Transverse colon (tissue), 4 donors: ENCODE measurements around the gene KTI12. TPM values are rescaled to one million over a fixed set of nuclear protein-coding genes. Genes with fewer than 3 reads are reported as not detected.

Experiments
- DNase-seq: peaks from one replicate; pipeline ENCODE4 v3.0.0-alpha.2; 2019
- H3K27ac ChIP-seq, 4 donors: fragments of 200-600 bp; sonication (generic); 2 replicates each; pipeline ENCODE4 v1.5.1; 2016 to 2018; ENCODE audit warnings: inconsistent platforms in 4 of 4
- H3K27me3 ChIP-seq: fragments of 200-600 bp; sonication (generic); 2 replicates; pipeline ENCODE4 v1.5.1; 2017; ENCODE audit warnings: inconsistent platforms
- H3K36me3 ChIP-seq, 4 donors: fragments of 200-600 bp; sonication (generic); 2 replicates each; pipeline ENCODE4 v1.5.1; 2017 to 2019; ENCODE audit warnings: inconsistent platforms in 4 of 4
- H3K4me1 ChIP-seq, 4 donors: fragments of 200-600 bp; sonication (generic); 2 replicates each; pipeline ENCODE4 v1.5.1; 2017 to 2020; ENCODE audit warnings: inconsistent platforms in 4 of 4
- H3K4me3 ChIP-seq, 4 donors: fragments of 200-600 bp; sonication (generic); 1 replicate in 1 of 4; 2 replicates in 3 of 4; pipeline versions ENCODE4 v1.5.1 to v1.6.1; 2017 to 2019; ENCODE audit warnings: inconsistent platforms in 4 of 4
- H3K9me3 ChIP-seq, 2 donors: fragments of 200-600 bp; sonication (generic); 2 replicates each; pipeline ENCODE4 v1.5.1; 2017 to 2019; ENCODE audit warnings: inconsistent platforms in 2 of 2
- EP300 ChIP-seq: sonication (generic); formaldehyde crosslinking; IDR thresholded peaks from one replicate; pipeline ENCODE4 v1.6.1; 2017; ENCODE audit warnings: antibody characterized with exemption, low read depth
- POLR2A ChIP-seq: fragments of 450-650 bp; IDR thresholded peaks from one replicate; pipeline ENCODE4 v1.6.1; 2016; ENCODE audit warnings: antibody characterized with exemption, mild to moderate bottlenecking, moderate library complexity
- POLR2AphosphoS5 ChIP-seq, 3 donors: sonication (generic); formaldehyde crosslinking; IDR thresholded peaks; one replicate each; pipeline ENCODE4 v1.6.1; 2016; ENCODE audit warnings: antibody characterized with exemption in 3 of 3
- WGBS, 2 donors: methylation state at CpG; one replicate each; pipeline ENCODE4 v1.1.5; 2018; ENCODE audit warnings: low coverage in 1 of 2; 5-methylcytosine and 5-hydroxymethylcytosine counted together
- in situ Hi-C, 4 donors: fragments of 200-750 bp; cut with MboI; loops; one replicate each; pipeline versions ENCODE4 v1.15.0 to v1.15.1; 2017; ENCODE audit warnings: low sequenced_read_pairs in 3 of 4, low pct_ligation_motif_present in 1 of 4, low pct_unique_long_range_greater_than_20kb in 1 of 4
- intact Hi-C: fragments of 100-400 bp; cut with DNase I; formaldehyde crosslinking; loops from one replicate; pipeline ENCODE4 v1.15.1; 2023; ENCODE audit warnings: low total_unique reads
- total RNA-seq, 4 donors: library from RNA; depleted of rRNA; stranded (reverse); fragments of >200 nt; gene quantifications; one replicate each; pipeline ENCODE4 v1.1.0, GENCODE V29; 2016
- TF ChIP-seq, protein P1 (sequence below), 5 experiments: fragments of 200-600 bp in 3 of 5; fragments of 450-650 bp in 2 of 5; sonication (generic) in 3 of 5; IDR thresholded peaks; 1 replicate in 2 of 5; 2 replicates in 3 of 5; pipeline ENCODE4 v1.5.1; 2016 to 2017; ENCODE audit warnings: antibody characterized with exemption in 5 of 5, inconsistent platforms in 3 of 5, mild to moderate bottlenecking in 2 of 5, moderate library complexity in 1 of 5

Gene KTI12
- total RNA-seq, 4 donors from 2014 or later = 1.8 to 7.9 (median 7.3) TPM; not detected in 1

DNA sequence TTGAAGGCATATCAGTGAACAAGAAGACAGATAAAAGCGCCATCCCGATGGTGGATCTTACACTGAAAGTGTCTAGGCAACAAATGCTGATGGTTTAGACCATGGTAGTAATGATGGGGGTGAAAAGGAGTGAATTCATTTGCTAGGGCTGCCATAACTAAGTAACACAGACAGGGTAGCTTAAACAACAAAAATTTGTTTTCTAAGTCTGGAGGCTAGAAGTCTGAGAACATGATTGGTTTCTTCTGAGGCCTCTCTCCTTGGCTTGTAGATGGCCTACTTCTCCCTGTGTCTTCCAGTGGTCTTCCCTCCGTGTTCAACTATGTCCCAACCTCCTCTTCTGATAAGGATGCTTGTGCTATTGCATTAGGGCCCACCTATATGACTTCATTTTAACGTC, 29.7 kb downstream of the KTI12 start:
- no peak for DNase-seq
- H3K36me3 ChIP-seq = no peaks in the 10 kb centered on the region
- H3K27me3 ChIP-seq = no peaks in the 10 kb centered on the region
- H3K9me3 ChIP-seq = no peaks in the 10 kb centered on the region
- peaks cover 0 to 19% (median 6%) of the 10 kb centered on the region in 4 donors for H3K4me1 ChIP-seq
- no peak for TF ChIP-seq POLR2AphosphoS5 (IDR thresholded peaks at IDR 0.05)
- TF ChIP-seq, protein P1, sequence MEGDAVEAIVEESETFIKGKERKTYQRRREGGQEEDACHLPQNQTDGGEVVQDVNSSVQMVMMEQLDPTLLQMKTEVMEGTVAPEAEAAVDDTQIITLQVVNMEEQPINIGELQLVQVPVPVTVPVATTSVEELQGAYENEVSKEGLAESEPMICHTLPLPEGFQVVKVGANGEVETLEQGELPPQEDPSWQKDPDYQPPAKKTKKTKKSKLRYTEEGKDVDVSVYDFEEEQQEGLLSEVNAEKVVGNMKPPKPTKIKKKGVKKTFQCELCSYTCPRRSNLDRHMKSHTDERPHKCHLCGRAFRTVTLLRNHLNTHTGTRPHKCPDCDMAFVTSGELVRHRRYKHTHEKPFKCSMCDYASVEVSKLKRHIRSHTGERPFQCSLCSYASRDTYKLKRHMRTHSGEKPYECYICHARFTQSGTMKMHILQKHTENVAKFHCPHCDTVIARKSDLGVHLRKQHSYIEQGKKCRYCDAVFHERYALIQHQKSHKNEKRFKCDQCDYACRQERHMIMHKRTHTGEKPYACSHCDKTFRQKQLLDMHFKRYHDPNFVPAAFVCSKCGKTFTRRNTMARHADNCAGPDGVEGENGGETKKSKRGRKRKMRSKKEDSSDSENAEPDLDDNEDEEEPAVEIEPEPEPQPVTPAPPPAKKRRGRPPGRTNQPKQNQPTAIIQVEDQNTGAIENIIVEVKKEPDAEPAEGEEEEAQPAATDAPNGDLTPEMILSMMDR (IDR thresholded peaks at IDR 0.05) = no peak
- TF ChIP-seq POLR2A = no peak
- no peak for TF ChIP-seq EP300
- in situ Hi-C loops = loop anchor here in 1 of 4 donors (10.0 kb wide), 1 partner anchor 99 kb away; no protein-coding TSS in a partner anchor
- intact Hi-C loops = loop anchor here (5.0 kb wide), 2 partner anchors 107 to 717 kb away; no protein-coding TSS in a partner anchor
- WGBS, 2 donors = 51% methylated on average over 4 of the region's 4 CpGs
- H3K4me3 ChIP-seq = no peak overlapping the region
- H3K27ac ChIP-seq = no peak overlapping the region

DNA sequence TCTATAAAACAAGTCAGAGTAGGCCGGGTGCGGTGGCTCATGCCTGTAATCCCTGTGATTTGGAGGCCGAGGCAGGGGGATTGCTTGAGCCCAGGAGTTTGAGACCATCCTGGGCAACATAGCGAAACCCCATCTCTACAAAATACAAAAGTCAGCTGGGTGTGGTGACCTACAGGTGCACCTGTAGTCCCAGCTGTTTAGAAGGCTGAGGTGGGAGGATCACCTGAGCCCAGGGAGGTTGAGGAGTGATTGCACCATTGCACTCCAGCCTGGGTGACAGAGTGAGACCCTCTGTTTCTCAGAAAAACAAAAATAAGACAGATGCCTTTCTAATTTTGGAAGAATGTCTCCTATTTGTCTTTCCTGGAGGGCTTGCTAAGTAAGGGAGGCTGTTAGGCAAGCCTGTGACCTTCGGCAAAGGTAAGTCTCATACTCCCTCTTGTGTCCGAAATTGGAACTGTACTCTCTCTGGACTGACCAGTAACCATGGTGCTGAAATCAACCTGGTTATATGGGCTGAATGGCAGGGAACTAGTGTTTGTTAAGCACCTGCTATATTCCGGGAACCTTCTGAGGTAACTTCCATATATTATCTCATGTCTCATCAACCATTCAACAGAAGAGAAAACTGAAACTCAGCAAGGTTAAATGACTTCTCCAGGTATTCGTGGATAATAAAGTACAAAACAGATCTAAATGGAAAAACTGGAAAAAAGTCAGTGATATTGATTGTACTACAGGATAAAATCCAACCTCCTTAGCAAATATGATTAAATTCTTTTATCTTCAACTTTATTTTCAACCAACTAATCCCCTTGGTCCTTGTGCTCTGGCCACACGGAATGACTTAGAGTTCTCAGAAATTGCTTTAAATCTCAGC, 31.3 kb downstream of the KTI12 start:
- DNase-seq = peak; percentile 37
- intact Hi-C loops = loop anchor here (5.0 kb wide), 2 partner anchors 105 to 715 kb away; no protein-coding TSS in a partner anchor
- Histone ChIP-seq H3K27me3 (no peaks in the 10 kb centered on the region), H3K9me3 (no peaks in the 10 kb centered on the region), H3K4me3 (no peak overlapping the region), H3K27ac (no peak overlapping the region), H3K4me1 (peaks cover 0 to 13% (median 6%) of the 10 kb centered on the region in 4 donors), H3K36me3 (no peaks in the 10 kb centered on the region)
- 12 to 45% methylated on average over 4 to 9 of the region's 9 CpGs for WGBS, 2 donors
- TF ChIP-seq, protein P1 (IDR thresholded peaks at IDR 0.05) = peak; percentile 87 to 92 (median 92)
- TF ChIP-seq EP300 (no peak), POLR2AphosphoS5 (IDR thresholded peaks at IDR 0.05) (no peak)
- in situ Hi-C loops = loop anchor here in 1 of 4 donors (10.0 kb wide), 1 partner anchor 97 kb away; no protein-coding TSS in a partner anchor

- intact Hi-C loops (no loop called here), in situ Hi-C loops (loop anchor here in 2 of 4 donors (10.0 kb wide), 1 partner anchor 94 kb away; no protein-coding TSS in a partner anchor)
- TF ChIP-seq EP300 = no peak
- no peak for TF ChIP-seq POLR2AphosphoS5 (IDR thresholded peaks at IDR 0.05)
- TF ChIP-seq, protein P1 (IDR thresholded peaks at IDR 0.05) = no peak
- no peak for TF ChIP-seq POLR2A
- H3K27ac ChIP-seq = no peak overlapping the region
- DNase-seq = no peak
- no peaks in the 10 kb centered on the region for H3K4me1 ChIP-seq
- H3K27me3 ChIP-seq = peaks cover 3% of the 10 kb centered on the region
- H3K9me3 ChIP-seq = no peaks in the 10 kb centered on the region
- no peak overlapping the region for H3K4me3 ChIP-seq
- no peaks in the 10 kb centered on the region for H3K36me3 ChIP-seq
- WGBS, 2 donors = 71 to 86% methylated on average over 1 of the region's 1 CpG
Measured at GRCh38 chr1:51998701-51999100, 34.9 kb downstream of the KTI12 start.

- WGBS, 2 donors = 58 to 80% methylated on average over 1 to 5 of the region's 5 CpGs
- H3K4me1 ChIP-seq = no peaks in the 10 kb centered on the region
- in situ Hi-C loops (loop anchor here in 2 of 4 donors (10.0 kb wide), 1 partner anchor 93 kb away; no protein-coding TSS in a partner anchor), intact Hi-C loops (no loop called here)
- no peaks in the 10 kb centered on the region for H3K9me3 ChIP-seq
- H3K27ac ChIP-seq = no peak overlapping the region
- no peak overlapping the region for H3K4me3 ChIP-seq
- no peaks in the 10 kb centered on the region for H3K36me3 ChIP-seq
- TF ChIP-seq EP300 (no peak), POLR2AphosphoS5 (IDR thresholded peaks at IDR 0.05) (no peak), POLR2A (no peak)
- TF ChIP-seq, protein P1 (IDR thresholded peaks at IDR 0.05) = no peak
- H3K27me3 ChIP-seq = peaks cover 10% of the 10 kb centered on the region
- DNase-seq = no peak
Measured at GRCh38 chr1:51997974-51998382, 35.6 kb downstream of the KTI12 start.
